H9 (cell line): ENCODE results near the gene DCST1. TPM values are rescaled to one million over a fixed set of nuclear protein-coding genes. Genes with fewer than 3 reads are reported as not detected.

ENCODE experiments used
- DNase-seq: peaks from one replicate; pipeline ENCODE4 v3.0.0-alpha.2; 2017
- H2AFZ ChIP-seq: one replicate; pipeline ENCODE4 v1.6.1; 2013; ENCODE audit warnings: mild to moderate bottlenecking, low read length, control low read depth, moderate library complexity
- H2AK5ac ChIP-seq: 2 replicates; pipeline ENCODE4 v1.6.1; 2013; ENCODE audit warnings: low read length, control low read depth, mixed read lengths; ENCODE audit not compliant: insufficient read length
- H2BK120ac ChIP-seq: one replicate; pipeline ENCODE4 v1.6.1; 2013; ENCODE audit warnings: low read depth, mild to moderate bottlenecking, low read length, control low read depth, inconsistent platforms; ENCODE audit not compliant: poor library complexity, severe bottlenecking
- H2BK12ac ChIP-seq: 2 replicates; pipeline ENCODE4 v1.6.1; 2013; ENCODE audit warnings: low read length, control low read depth, mixed read lengths, low read depth; ENCODE audit not compliant: insufficient read length
- H2BK15ac ChIP-seq: 2 replicates; pipeline ENCODE4 v1.6.1; 2013; ENCODE audit warnings: low read depth, low read length, control low read depth
- H2BK20ac ChIP-seq: one replicate; pipeline ENCODE4 v1.6.1; 2013; ENCODE audit warnings: low read depth, mild to moderate bottlenecking, low read length, control low read depth, inconsistent platforms; ENCODE audit not compliant: poor library complexity, severe bottlenecking
- H2BK5ac ChIP-seq: 2 replicates; pipeline ENCODE4 v1.6.1; 2013; ENCODE audit warnings: low read length, control low read depth, mixed read lengths; ENCODE audit not compliant: insufficient read length
- H3K14ac ChIP-seq: 2 replicates; pipeline ENCODE4 v1.6.1; 2013; ENCODE audit warnings: low read length, control low read depth; ENCODE audit not compliant: insufficient read depth
- H3K18ac ChIP-seq: 2 replicates; pipeline ENCODE4 v1.6.1; 2013; ENCODE audit warnings: low read depth, mild to moderate bottlenecking, mixed read lengths, low read length, control low read depth; ENCODE audit not compliant: insufficient read length
- H3K23ac ChIP-seq: 2 replicates; pipeline ENCODE4 v1.6.1; 2013; ENCODE audit warnings: low read length, control low read depth, mixed read lengths, low read depth; ENCODE audit not compliant: insufficient read length
- H3K23me2 ChIP-seq: 2 replicates; pipeline ENCODE4 v1.6.1; 2013; ENCODE audit warnings: low read depth, mild to moderate bottlenecking, mixed read lengths, low read length, control low read depth; ENCODE audit not compliant: insufficient read length, poor library complexity, severe bottlenecking
- H3K27ac ChIP-seq: 2 replicates; pipeline ENCODE4 v1.5.1; 2013; ENCODE audit warnings: low read length, control low read depth, mixed read lengths, low read depth; ENCODE audit not compliant: insufficient read length
- H3K27me3 ChIP-seq: 2 replicates; pipeline ENCODE4 v1.6.1; 2013; ENCODE audit warnings: low read length, control low read depth, inconsistent platforms; ENCODE audit not compliant: insufficient read depth
- H3K4ac ChIP-seq: 2 replicates; pipeline ENCODE4 v1.6.1; 2013; ENCODE audit warnings: low read depth, mild to moderate bottlenecking, control low read depth, inconsistent platforms, low read length, moderate library complexity
- H3K4me1 ChIP-seq: 2 replicates; pipeline ENCODE4 v1.6.1; 2013; ENCODE audit warnings: low read length, control low read depth, inconsistent platforms; ENCODE audit not compliant: insufficient read depth
- H3K4me2 ChIP-seq: 2 replicates; pipeline ENCODE4 v1.6.1; 2013; ENCODE audit warnings: low read length, control low read depth, mixed read lengths; ENCODE audit not compliant: insufficient read length, insufficient read depth
- H3K56ac ChIP-seq: 2 replicates; pipeline ENCODE4 v1.6.1; 2013; ENCODE audit warnings: low read depth, mild to moderate bottlenecking, mixed read lengths, low read length, control low read depth; ENCODE audit not compliant: insufficient read length
- H3K79me1 ChIP-seq: 2 replicates; pipeline ENCODE4 v1.6.1; 2013; ENCODE audit warnings: low read depth, mild to moderate bottlenecking, moderate library complexity, low read length, control low read depth, inconsistent platforms; ENCODE audit not compliant: insufficient read depth, poor library complexity, severe bottlenecking
- H3K79me2 ChIP-seq: 2 replicates; pipeline ENCODE4 v1.6.1; 2013; ENCODE audit warnings: low read length, control low read depth, inconsistent platforms; ENCODE audit not compliant: insufficient read depth
- H3K9ac ChIP-seq: 2 replicates; pipeline ENCODE4 v1.6.1; 2013; ENCODE audit warnings: low read length, control low read depth, mixed read lengths; ENCODE audit not compliant: insufficient read length; ENCODE audit errors: extremely low read depth
- H3K9me3 ChIP-seq: one replicate; pipeline ENCODE4 v1.6.1; 2013; ENCODE audit warnings: low read depth, low read length, inconsistent platforms; ENCODE audit not compliant: control insufficient read depth
- H3T11ph ChIP-seq: one replicate; pipeline ENCODE4 v1.6.1; 2013; ENCODE audit warnings: mild to moderate bottlenecking, low read length, control low read depth, inconsistent platforms
- H4K20me1 ChIP-seq: one replicate; pipeline ENCODE4 v1.6.1; 2013; ENCODE audit not compliant: control insufficient read depth, insufficient read length, insufficient read depth
- H4K5ac ChIP-seq: 2 replicates; pipeline ENCODE4 v1.6.1; 2013; ENCODE audit warnings: low read depth, mild to moderate bottlenecking, mixed read lengths, low read length, control low read depth; ENCODE audit not compliant: insufficient read length
- H4K8ac ChIP-seq: replicated peaks from 2 replicates; pipeline ENCODE4 v1.6.1; 2013; ENCODE audit warnings: low read length, control low read depth, mixed read lengths, low read depth; ENCODE audit not compliant: insufficient read length
- H4K91ac ChIP-seq: 2 replicates; pipeline ENCODE4 v1.6.1; 2013; ENCODE audit warnings: low read depth, mild to moderate bottlenecking, moderate library complexity, mixed read lengths, low read length, control low read depth; ENCODE audit not compliant: insufficient read length
- H3K27ac Mint-ChIP-seq, 3 experiments: 2 replicates in 2 of 3; 3 replicates in 1 of 3; pipeline ENCODE4 v1.8.0; 2020 to 2021; ENCODE audit warnings: mixed read lengths in 3 of 3, mild to moderate bottlenecking in 1 of 3, moderate library complexity in 1 of 3
- H3K27me3 Mint-ChIP-seq: 2 replicates; pipeline ENCODE4 v1.8.0; 2021; ENCODE audit warnings: low read depth, mild to moderate bottlenecking, moderate library complexity, mixed read lengths
- H3K36me3 Mint-ChIP-seq, 3 experiments: 2 replicates in 2 of 3; 3 replicates in 1 of 3; pipeline ENCODE4 v1.8.0; 2020 to 2021; ENCODE audit warnings: low read depth in 3 of 3, mixed read lengths in 3 of 3; ENCODE audit not compliant: insufficient read depth in 1 of 3
- H3K4me1 Mint-ChIP-seq, 2 experiments: 2 replicates each; pipeline ENCODE4 v1.8.0; 2020; ENCODE audit warnings: mixed read lengths in 2 of 2
- H3K4me3 Mint-ChIP-seq, 2 experiments: 2 replicates in 1 of 2; 3 replicates in 1 of 2; pipeline ENCODE4 v1.8.0; 2020 to 2021; ENCODE audit warnings: mild to moderate bottlenecking in 2 of 2, mixed read lengths in 2 of 2, moderate library complexity in 1 of 2
- H3K9me3 Mint-ChIP-seq, 2 experiments: 2 replicates in 1 of 2; 3 replicates in 1 of 2; pipeline ENCODE4 v1.8.0; 2020; ENCODE audit warnings: mild to moderate bottlenecking in 2 of 2, mixed read lengths in 2 of 2, moderate library complexity in 1 of 2
- CTCF ChIP-seq: fragments of 200-600 bp; sonication (generic); conservative IDR thresholded peaks from 3 replicates; pipeline ENCODE4 v1.8.0; 2021; ENCODE audit warnings: antibody characterized with exemption, mild to moderate bottlenecking
- WGBS: extraction: QIAGEN DNeasy Blood & Tissue Kit; methylation state at CpG from one replicate; pipeline ENCODE4 v1.1.7; 2013; ENCODE audit warnings: missing lambda C conversion rate, low lambda C conversion rate, mixed read lengths; ENCODE audit not compliant: insufficient read length; ENCODE audit errors: extremely low coverage; 5-methylcytosine and 5-hydroxymethylcytosine counted together
- total RNA-seq: library from RNA; stranded (reverse); gene quantifications from 2 replicates; pipeline ENCODE4 v1.2.1, GENCODE V29; 2021

The DCST1 gene
- total RNA-seq, 1 experiment from 2014 or later, result not detected

- peaks cover 4 to 12% (median 5%) of the 10 kb centered on the region in 3 experiments; a peak in 5 of 7 replicates for H3K36me3 Mint-ChIP-seq
- Histone ChIP-seq H3K79me1 (no peaks in the 10 kb centered on the region), H3K4me2 (no peak overlapping the region), H3K4ac (no peak overlapping the region), H3K56ac (no peak overlapping the region), H3K23ac (no peak overlapping the region), H2BK20ac (no peak overlapping the region), H2AFZ (no peak overlapping the region), H3K79me2 (no peaks in the 10 kb centered on the region; the same call in 1 of the 2 replicates), H3T11ph (no peak overlapping the region), H4K91ac (no peak overlapping the region), H3K4me1 (peaks cover 8% of the 10 kb centered on the region; the same call in 1 of the 2 replicates), H3K23me2 (peaks cover 2% of the 10 kb centered on the region), H2BK120ac (no peak overlapping the region), H3K18ac (no peak overlapping the region), H2BK15ac (no peak overlapping the region), H3K9ac (no peak overlapping the region), H4K5ac (no peak overlapping the region), H2BK12ac (no peak overlapping the region), H2BK5ac (no peak overlapping the region), H3K9me3 (no peaks in the 10 kb centered on the region), H2AK5ac (no peak overlapping the region), H3K14ac (no peak overlapping the region), H4K8ac (no peak overlapping the region), H4K20me1 (no peaks in the 10 kb centered on the region), H3K27ac (no peak overlapping the region), H3K27me3 (no peaks in the 10 kb centered on the region)
- H3K4me1 Mint-ChIP-seq, result peaks cover 50 to 69% of the 10 kb centered on the region in 2 experiments
- no peaks in the 10 kb centered on the region; a peak in 2 of 5 replicates for H3K9me3 Mint-ChIP-seq
- no peak for TF ChIP-seq CTCF
- peak overlapping the region in 1 of 2 experiments; percentile 51; a peak in 2 of 5 replicates for H3K4me3 Mint-ChIP-seq
- no peaks in the 10 kb centered on the region for H3K27me3 Mint-ChIP-seq
- H3K27ac Mint-ChIP-seq, result peak overlapping the region in 1 of 3 experiments; percentile 7; a peak in 2 of 7 replicates
- WGBS, result no CpG with 5 or more reads among the region's 12 CpGs
- DNase-seq, result no peak
These were observed 24.4 kb upstream of the DCST1 start for GRCh38 chr1:155009221-155009711.
